Testis (tissue), 2 donors: Measurements from ENCODE around the gene DNAAF2.

Experiments
- POLR2A ChIP-seq: fragments of 450-650 bp; IDR thresholded peaks from one replicate; pipeline ENCODE4 v1.6.1; 2017; ENCODE audit warnings: antibody characterized with exemption, mild to moderate bottlenecking, moderate library complexity
- TF ChIP-seq, protein P1 (sequence below), 3 experiments: fragments of 450-650 bp in 2 of 3; fragments of 200-600 bp in 1 of 3; sonication (generic) in 1 of 3; IDR thresholded peaks; one replicate each; pipeline ENCODE4 v1.5.1; 2016 to 2019; ENCODE audit warnings: antibody characterized with exemption in 3 of 3, mild to moderate bottlenecking in 2 of 3, moderate library complexity in 1 of 3

DNA sequence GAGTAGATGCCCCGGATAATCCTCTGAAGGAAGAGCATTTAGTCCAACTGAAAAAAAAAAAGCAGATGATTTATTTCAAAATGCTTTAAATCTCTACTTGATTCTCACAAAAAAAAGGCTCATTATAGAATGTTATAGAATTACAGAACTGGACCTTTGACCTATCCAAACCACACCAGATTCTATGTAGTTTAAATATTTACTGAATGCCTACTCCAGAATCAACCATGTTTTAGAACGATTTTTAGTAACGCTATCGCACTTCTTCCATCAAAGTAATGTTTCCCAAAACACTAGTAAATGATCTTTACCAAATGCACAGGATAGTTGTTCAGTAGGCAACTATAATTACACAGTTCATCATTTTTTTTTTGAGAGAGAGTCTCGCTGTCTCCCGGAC lies 51.4 kb downstream of the DNAAF2 start:
- TF ChIP-seq, protein P1, sequence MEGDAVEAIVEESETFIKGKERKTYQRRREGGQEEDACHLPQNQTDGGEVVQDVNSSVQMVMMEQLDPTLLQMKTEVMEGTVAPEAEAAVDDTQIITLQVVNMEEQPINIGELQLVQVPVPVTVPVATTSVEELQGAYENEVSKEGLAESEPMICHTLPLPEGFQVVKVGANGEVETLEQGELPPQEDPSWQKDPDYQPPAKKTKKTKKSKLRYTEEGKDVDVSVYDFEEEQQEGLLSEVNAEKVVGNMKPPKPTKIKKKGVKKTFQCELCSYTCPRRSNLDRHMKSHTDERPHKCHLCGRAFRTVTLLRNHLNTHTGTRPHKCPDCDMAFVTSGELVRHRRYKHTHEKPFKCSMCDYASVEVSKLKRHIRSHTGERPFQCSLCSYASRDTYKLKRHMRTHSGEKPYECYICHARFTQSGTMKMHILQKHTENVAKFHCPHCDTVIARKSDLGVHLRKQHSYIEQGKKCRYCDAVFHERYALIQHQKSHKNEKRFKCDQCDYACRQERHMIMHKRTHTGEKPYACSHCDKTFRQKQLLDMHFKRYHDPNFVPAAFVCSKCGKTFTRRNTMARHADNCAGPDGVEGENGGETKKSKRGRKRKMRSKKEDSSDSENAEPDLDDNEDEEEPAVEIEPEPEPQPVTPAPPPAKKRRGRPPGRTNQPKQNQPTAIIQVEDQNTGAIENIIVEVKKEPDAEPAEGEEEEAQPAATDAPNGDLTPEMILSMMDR (IDR thresholded peaks at IDR 0.05), result no peak
- no peak for TF ChIP-seq POLR2A
